ENCODE data around the gene C1orf185.
"Not testable (repeated sequence)": the region's sequence is repeated elsewhere in the genome, so short reads cannot be mapped to it uniquely, and the experiment has no call there.

C1orf185 gene

GRCh38 chr1:51139474-51139873 lies 37.4 kb downstream of the C1orf185 start:
- no peak for DNase-seq

GRCh38 chr1:51147394-51147793 lies 45.4 kb downstream of the C1orf185 start:
- no peak for DNase-seq

- no peak for DNase-seq
Measured at GRCh38 chr1:51154776-51155175, 52.7 kb downstream of the C1orf185 start.

- DNase-seq: no peak
Measured at GRCh38 chr1:51156752-51157151, 54.7 kb downstream of the C1orf185 start.

- no peak for DNase-seq
Measured at GRCh38 chr1:51157395-51157794, 55.4 kb downstream of the C1orf185 start.

GRCh38 chr1:51158263-51158662 lies 56.2 kb downstream of the C1orf185 start:
- no peak for DNase-seq

GRCh38 chr1:51162560-51162959 lies 60.5 kb downstream of the C1orf185 start:
- DNase-seq: not testable (repeated sequence)

- DNase-seq: no peak
Measured at GRCh38 chr1:51165540-51165939, 63.5 kb downstream of the C1orf185 start.

- DNase-seq: no peak
Measured at GRCh38 chr1:51168266-51168845, 66.3 kb downstream of the C1orf185 start.

GRCh38 chr1:51168936-51169335 lies 66.9 kb downstream of the C1orf185 start:
- DNase-seq: no peak

GRCh38 chr1:51170342-51170741 lies 68.3 kb downstream of the C1orf185 start:
- no peak for DNase-seq

GRCh38 chr1:51172811-51173210 lies 70.8 kb downstream of the C1orf185 start:
- no peak for DNase-seq

GRCh38 chr1:51175278-51175677 lies 73.2 kb downstream of the C1orf185 start:
- DNase-seq: no peak

- DNase-seq: not testable (repeated sequence)
Measured at GRCh38 chr1:51177988-51178387, 76.0 kb downstream of the C1orf185 start.

- no peak for DNase-seq
Measured at GRCh38 chr1:51188230-51188629, 86.2 kb downstream of the C1orf185 start.

- DNase-seq: no peak
Measured at GRCh38 chr1:51189421-51190073, 87.5 kb downstream of the C1orf185 start.

- no peak for DNase-seq
Measured at GRCh38 chr1:51190961-51191360, 88.9 kb downstream of the C1orf185 start.

- peak; percentile 61 for DNase-seq
Measured at GRCh38 chr1:51192213-51192843, 90.3 kb downstream of the C1orf185 start.

- DNase-seq: no peak
Measured at GRCh38 chr1:51193564-51193963, 91.5 kb downstream of the C1orf185 start.

All from right forelimb (tissue), 1 donor.